WERI-Rb-1 (cell line): ENCODE data around the gene SGCA.
A peak's percentile ranks its signal among the peaks of the same experiment; 100 is the strongest.

ENCODE experiments used
- DNase-seq: peaks from one replicate; pipeline ENCODE4 v3.0.0-alpha.2; 2020
- H3K27ac ChIP-seq: fragments of 250-450 bp; sonication (Bioruptor Pico); 2 replicates; pipeline ENCODE4 v1.5.1; 2020; ENCODE audit warnings: mild to moderate bottlenecking, moderate library complexity
- H3K27me3 ChIP-seq: fragments of 250-450 bp; sonication (Bioruptor Pico); 2 replicates; pipeline ENCODE4 v1.5.1; 2021; ENCODE audit warnings: mild to moderate bottlenecking, low read depth, moderate library complexity; ENCODE audit not compliant: insufficient read depth, severe bottlenecking
- H3K36me3 ChIP-seq: fragments of 250-450 bp; sonication (Bioruptor Pico); 2 replicates; pipeline ENCODE4 v1.5.1; 2020; ENCODE audit warnings: mild to moderate bottlenecking, moderate library complexity
- H3K4me3 ChIP-seq: 2 replicates; pipeline ENCODE4 v1.5.1; 2011; ENCODE audit warnings: low read depth, mild to moderate bottlenecking, control low read depth, low read length
- H3K9me3 ChIP-seq: fragments of 250-450 bp; sonication (Bioruptor Pico); 2 replicates; pipeline ENCODE4 v1.5.1; 2021; ENCODE audit warnings: mild to moderate bottlenecking, moderate library complexity; ENCODE audit not compliant: severe bottlenecking
- TF ChIP-seq, protein P1 (sequence below): IDR thresholded peaks from 2 replicates; pipeline ENCODE4 v1.5.1; 2011; ENCODE audit warnings: low read depth, mild to moderate bottlenecking, control low read depth, inconsistent platforms, low read length

SGCA gene

DNA sequence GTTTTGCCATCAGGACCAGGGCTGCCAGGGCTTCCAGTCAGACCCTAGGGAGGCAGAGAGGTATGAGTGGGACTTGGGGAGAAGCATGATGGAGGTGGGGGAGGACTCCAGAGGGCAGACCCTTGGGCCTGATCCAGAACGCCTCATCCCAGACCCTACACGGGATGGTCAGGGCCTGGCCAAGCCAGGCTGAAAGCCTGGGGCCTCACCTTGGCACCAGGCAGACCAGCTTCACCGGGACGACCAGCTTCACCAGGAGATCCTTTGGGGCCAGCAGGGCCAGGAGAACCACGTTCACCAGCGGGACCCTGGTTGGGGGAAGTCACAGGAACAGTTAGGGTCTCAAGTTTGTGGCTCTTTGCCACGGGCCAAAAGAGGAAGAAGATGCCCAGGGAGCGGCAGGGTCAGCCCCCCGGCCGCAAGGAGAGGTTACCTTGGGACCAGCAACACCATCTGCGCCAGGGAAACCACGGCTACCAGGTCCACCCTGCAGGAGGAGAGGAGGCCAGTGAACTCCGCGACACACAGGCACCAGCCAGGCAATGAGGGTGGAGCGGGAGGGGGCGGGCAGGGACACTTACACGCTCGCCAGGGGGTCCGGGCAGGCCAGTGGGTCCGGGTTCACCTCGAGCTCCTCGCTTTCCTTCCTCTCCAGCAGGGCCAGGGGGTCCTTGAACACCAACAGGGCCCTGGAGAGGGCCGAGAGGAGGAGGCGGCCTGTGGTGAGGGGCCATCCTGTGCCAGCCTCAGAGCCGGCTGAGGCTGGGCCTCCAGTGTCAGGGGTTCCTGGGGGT is 28.5 kb downstream of the SGCA start:
- no peak overlapping the region for H3K4me3 ChIP-seq
- TF ChIP-seq, protein P1, sequence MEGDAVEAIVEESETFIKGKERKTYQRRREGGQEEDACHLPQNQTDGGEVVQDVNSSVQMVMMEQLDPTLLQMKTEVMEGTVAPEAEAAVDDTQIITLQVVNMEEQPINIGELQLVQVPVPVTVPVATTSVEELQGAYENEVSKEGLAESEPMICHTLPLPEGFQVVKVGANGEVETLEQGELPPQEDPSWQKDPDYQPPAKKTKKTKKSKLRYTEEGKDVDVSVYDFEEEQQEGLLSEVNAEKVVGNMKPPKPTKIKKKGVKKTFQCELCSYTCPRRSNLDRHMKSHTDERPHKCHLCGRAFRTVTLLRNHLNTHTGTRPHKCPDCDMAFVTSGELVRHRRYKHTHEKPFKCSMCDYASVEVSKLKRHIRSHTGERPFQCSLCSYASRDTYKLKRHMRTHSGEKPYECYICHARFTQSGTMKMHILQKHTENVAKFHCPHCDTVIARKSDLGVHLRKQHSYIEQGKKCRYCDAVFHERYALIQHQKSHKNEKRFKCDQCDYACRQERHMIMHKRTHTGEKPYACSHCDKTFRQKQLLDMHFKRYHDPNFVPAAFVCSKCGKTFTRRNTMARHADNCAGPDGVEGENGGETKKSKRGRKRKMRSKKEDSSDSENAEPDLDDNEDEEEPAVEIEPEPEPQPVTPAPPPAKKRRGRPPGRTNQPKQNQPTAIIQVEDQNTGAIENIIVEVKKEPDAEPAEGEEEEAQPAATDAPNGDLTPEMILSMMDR: no peak
- H3K9me3 ChIP-seq: no peaks in the 10 kb centered on the region
- H3K36me3 ChIP-seq: peaks cover 7% of the 10 kb centered on the region
- no peak overlapping the region for H3K27ac ChIP-seq
- no peak for DNase-seq
- no peaks in the 10 kb centered on the region for H3K27me3 ChIP-seq

DNA sequence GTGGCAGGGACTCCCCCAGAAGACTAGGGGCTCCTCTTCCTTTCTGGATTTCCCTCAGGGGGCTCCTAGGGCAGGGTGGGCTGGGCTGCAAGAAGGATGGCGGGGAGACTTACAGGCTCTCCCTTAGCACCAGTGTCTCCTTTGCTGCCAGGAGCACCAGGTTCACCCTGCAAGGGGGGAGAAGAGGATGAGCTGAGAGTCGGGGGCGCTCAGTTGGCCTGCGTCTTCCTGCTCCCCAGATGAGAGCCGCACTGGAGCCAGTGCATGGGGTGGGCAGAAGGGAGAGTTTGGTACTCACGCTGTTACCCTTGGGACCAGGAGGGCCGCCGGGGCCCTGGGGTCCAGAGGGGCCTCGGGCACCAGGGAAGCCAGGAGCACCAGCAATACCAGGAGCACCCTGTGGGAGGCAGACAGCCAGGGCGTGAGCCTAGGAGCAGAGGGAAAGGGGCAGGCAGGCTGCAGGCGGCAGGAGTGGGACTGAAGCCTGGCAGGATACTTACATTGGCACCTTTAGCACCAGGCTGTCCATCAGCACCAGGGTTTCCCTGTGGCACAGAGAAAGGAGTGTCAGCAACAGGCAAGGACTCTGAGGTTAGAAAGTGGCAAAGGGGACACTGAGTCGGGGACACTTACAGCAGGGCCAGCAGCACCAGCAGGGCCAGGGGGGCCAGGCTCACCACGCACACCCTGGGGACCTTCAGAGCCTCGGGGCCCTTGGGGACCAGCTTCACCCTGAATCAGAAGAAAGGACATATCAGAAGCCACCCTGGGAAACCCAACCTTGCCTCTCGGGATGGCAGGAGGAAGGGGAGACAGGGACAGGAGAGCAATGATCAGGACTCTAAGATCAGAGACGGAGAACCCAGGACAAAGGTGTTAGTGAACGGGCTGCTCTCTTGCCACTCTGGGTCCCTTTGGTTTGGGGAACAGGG is 29.4 kb downstream of the SGCA start:
- Histone ChIP-seq H3K27me3 (no peaks in the 10 kb centered on the region), H3K27ac (no peak overlapping the region), H3K36me3 (peaks cover 7% of the 10 kb centered on the region), H3K9me3 (no peaks in the 10 kb centered on the region), H3K4me3 (no peak overlapping the region)
- TF ChIP-seq, protein P1: peak; percentile 34
- no peak for DNase-seq

DNA sequence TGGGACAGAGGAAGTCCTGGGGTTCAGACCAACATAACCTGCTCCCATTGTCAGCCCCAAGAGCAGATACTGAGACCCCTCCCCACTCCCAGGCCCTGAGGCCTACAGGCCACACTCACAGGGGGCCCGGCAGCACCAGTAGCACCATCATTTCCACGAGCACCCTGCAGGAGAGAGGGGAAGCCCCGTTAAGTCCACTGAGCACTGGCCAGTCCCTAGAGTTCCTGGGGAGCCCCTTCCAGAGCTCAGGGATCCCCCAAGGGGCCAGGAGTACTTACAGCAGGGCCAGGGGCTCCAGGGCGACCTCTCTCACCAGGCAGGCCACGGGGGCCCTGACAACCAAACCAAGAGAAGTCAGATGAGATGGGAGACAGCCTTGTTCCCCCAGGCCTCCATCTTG is 30.2 kb downstream of the SGCA start:
- no peaks in the 10 kb centered on the region for H3K9me3 ChIP-seq
- TF ChIP-seq, protein P1: no peak
- no peak overlapping the region for H3K27ac ChIP-seq
- H3K36me3 ChIP-seq: peaks cover 7% of the 10 kb centered on the region
- DNase-seq: no peak
- peaks cover 3% of the 10 kb centered on the region for H3K27me3 ChIP-seq
- H3K4me3 ChIP-seq: no peak overlapping the region

DNA sequence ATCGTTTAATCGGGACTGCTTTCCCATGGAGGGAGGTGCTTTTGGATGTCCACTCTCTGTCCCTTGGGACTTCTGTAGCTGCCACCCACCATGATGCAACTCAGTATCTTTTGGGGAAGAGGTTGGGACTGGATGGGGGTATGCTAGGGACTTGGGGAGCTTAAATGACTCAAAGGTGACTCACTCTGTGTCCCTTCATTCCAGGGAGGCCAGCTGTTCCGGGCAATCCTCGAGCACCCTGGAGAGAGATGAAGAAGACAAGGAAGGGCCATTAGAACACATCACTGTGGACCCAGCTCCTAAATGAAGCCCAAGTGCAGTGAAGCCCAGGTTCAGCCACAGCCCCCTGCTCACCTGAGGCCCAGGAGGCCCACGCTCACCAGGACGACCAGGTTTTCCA is 31.0 kb downstream of the SGCA start:
- Histone ChIP-seq H3K36me3 (peaks cover 4% of the 10 kb centered on the region), H3K27me3 (peaks cover 11% of the 10 kb centered on the region), H3K4me3 (no peak overlapping the region), H3K9me3 (no peaks in the 10 kb centered on the region), H3K27ac (no peak overlapping the region)
- TF ChIP-seq, protein P1: no peak
- DNase-seq: no peak

DNA sequence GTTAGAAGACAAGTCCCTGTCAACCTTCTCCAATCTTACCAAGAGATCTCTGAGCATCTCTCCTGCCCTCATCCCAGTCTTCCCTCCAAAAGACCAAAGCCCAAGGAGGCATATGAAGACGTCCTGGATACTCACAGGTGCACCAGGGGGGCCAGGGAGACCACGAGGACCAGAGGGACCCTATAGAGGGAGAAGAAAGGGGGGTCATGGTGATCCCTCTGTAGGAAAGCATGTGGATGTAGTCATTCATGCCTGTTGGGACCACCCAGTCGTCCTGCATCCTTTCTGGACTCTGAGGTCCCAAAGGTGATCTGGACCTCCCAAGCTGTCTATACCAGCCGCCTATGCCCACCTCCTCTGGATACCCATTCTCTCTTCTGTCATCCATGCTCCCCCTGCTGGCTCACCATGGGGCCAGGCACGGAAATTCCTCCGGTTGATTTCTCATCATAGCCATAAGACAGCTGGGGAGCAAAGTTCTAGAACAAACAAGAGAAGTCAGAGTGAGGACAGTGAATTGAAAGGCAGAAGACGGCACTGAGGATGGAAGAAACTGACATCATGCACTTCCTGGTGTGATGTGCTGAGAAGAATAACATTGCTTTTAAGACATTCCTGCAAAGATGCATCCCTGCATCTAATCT is 32.3 kb downstream of the SGCA start:
- Histone ChIP-seq H3K36me3 (peaks cover 4% of the 10 kb centered on the region), H3K4me3 (no peak overlapping the region), H3K9me3 (no peaks in the 10 kb centered on the region), H3K27me3 (peaks cover 20% of the 10 kb centered on the region), H3K27ac (no peak overlapping the region)
- peak; percentile 80 for DNase-seq
- TF ChIP-seq, protein P1: peak; percentile 80
